Measurements from ENCODE around the gene UBE2G2.
A peak's percentile ranks its signal among the peaks of the same experiment; 100 is the strongest.

The UBE2G2 gene

DNA sequence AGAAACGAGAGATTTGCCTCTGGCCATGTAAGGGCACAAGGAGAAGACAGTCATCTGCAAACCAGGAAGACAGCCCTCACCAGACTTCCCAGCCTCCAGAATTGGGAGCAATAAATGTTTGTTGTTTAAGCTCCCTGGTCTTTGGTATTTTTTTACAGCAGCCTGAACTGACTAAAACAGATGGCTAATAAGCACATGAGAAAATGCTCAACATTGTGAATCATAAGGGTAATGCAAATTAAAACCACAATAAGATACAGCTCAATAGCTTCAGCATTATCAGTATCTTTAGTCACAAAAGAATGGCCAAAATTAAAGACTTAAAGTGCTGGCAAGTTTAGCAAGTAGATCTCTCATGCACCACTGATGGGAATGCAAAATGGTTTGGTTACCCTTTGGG is 11.7 kb downstream of the UBE2G2 start:
- TF ChIP-seq CTCF (IDR thresholded peaks at IDR 0.05; ENCODE audit: insufficient read depth, low read length, missing control alignments), result no peak
- no peak overlapping the region for H3K4me3 ChIP-seq (ENCODE audit: low read depth, low read length)
- DNase-seq (ENCODE audit: low read depth, low spot score), result peak; percentile 44
- POLR2A ChIA-PET, result no interaction called here
- CTCF ChIA-PET, result interaction anchor here (0.6 to 1.9 kb wide), 5 partner anchors 9 to 279 kb away, joined by 3 to 12 read pairs (median 5); no protein-coding TSS in a partner anchor

DNA sequence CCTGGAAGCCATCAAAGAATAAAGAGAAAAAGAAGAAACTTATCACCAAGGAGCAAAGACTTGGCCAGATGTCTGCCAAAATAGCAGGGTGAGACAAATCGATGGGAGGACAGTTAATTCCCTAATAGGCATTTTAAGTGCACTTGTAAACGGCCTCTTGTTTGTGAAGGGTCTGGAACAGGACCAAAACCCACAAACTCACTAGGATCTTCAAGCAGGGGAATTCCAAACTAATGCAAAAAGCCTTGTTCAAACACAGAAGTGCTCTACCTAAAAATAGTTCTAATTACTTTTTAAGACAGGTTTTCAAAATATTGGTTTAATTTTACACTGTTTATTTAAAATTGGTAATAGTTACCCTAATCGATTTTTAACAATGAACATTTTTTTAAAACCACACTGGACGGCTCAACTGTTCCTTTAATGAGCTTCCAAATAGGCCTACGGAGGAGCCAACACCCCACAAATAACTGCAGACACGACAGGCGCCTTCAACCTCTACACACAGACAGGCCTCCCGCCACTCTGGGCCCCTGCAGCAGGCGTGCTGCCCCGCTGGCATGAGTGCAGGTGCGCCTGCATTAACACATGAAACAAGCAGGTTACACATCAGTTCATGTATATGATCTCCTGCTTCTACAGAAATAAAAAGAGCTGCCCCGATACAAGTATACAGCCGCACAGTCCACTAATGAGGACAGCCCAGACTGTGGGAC is 15.8 kb downstream of the UBE2G2 start:
- ChIA-PET CTCF (interaction anchor here (1.0 to 1.5 kb wide), 3 partner anchors 10 to 15 kb away, joined by 3 to 5 read pairs (median 3); no protein-coding TSS in a partner anchor), POLR2A (no interaction called here)
- no peak for TF ChIP-seq CTCF (IDR thresholded peaks at IDR 0.05; ENCODE audit: insufficient read depth, low read length, missing control alignments)
- H3K4me3 ChIP-seq (ENCODE audit: low read depth, low read length), result no peak overlapping the region
- peak; percentile 40 for DNase-seq (ENCODE audit: low read depth, low spot score)

GRCh38 chr21:44784810-44785209 is 16.8 kb downstream of the UBE2G2 start:
- DNase-seq (ENCODE audit: low read depth, low spot score), result no peak
- no peak overlapping the region for H3K4me3 ChIP-seq (ENCODE audit: low read depth, low read length)
- CTCF ChIA-PET, result interaction anchor here (0.6 to 6.7 kb wide), 2 partner anchors 9 to 148 kb away, joined by 3 to 66 read pairs; no protein-coding TSS in a partner anchor
- POLR2A ChIA-PET, result no interaction called here
- no peak for TF ChIP-seq CTCF (IDR thresholded peaks at IDR 0.05; ENCODE audit: insufficient read depth, low read length, missing control alignments)

GRCh38 chr21:44783020-44783696 is 18.5 kb downstream of the UBE2G2 start:
- no peak overlapping the region for H3K4me3 ChIP-seq (ENCODE audit: low read depth, low read length)
- ChIA-PET POLR2A (no interaction called here), CTCF (interaction anchor here (1.0 to 6.7 kb wide), 3 partner anchors 9 to 18 kb away, joined by 3 to 66 read pairs (median 3); no protein-coding TSS in a partner anchor)
- no peak for TF ChIP-seq CTCF (IDR thresholded peaks at IDR 0.05; ENCODE audit: insufficient read depth, low read length, missing control alignments)
- DNase-seq (ENCODE audit: low read depth, low spot score), result no peak

- CTCF ChIA-PET, result interaction anchor here (6.7 kb wide), 1 partner anchor 13 kb away, joined by 66 read pairs; no protein-coding TSS in a partner anchor
- TF ChIP-seq CTCF (IDR thresholded peaks at IDR 0.05; ENCODE audit: insufficient read depth, low read length, missing control alignments), result no peak
- POLR2A ChIA-PET, result no interaction called here
- no peak for DNase-seq (ENCODE audit: low read depth, low spot score)
- H3K4me3 ChIP-seq (ENCODE audit: low read depth, low read length), result no peak overlapping the region
Measured at GRCh38 chr21:44780767-44781459, 20.7 kb downstream of the UBE2G2 start.

- ChIA-PET POLR2A (no interaction called here), CTCF (interaction anchor here (6.7 kb wide), 1 partner anchor 14 kb away, joined by 66 read pairs; no protein-coding TSS in a partner anchor)
- no peak for DNase-seq (ENCODE audit: low read depth, low spot score)
Measured at GRCh38 chr21:44780137-44780502, 21.5 kb downstream of the UBE2G2 start.

More at GRCh38 chr21:44780137-44780502, 21.5 kb downstream of the UBE2G2 start:
- no peak for TF ChIP-seq CTCF (IDR thresholded peaks at IDR 0.05; ENCODE audit: insufficient read depth, low read length, missing control alignments)
- no peak overlapping the region for H3K4me3 ChIP-seq (ENCODE audit: low read depth, low read length)

Measured in AG04449 (cell line).